ENCODE data around the gene RYR1. TPM values are rescaled to one million over a fixed set of nuclear protein-coding genes. Genes with fewer than 3 reads are reported as not detected.

RYR1 gene
- total RNA-seq, 4 donors from 2014 or later, result 0.82 to 1.6 (median 1.5) TPM

GRCh38 chr19:38394488-38394887 lies 39.0 kb upstream of the RYR1 start:
- Histone ChIP-seq H3K9me3 (no peaks in the 10 kb centered on the region), H3K27me3 (peaks cover 60% of the 10 kb centered on the region), H3K4me3 (no peak overlapping the region), H3K36me3 (no peaks in the 10 kb centered on the region), H3K4me1 (peaks cover 0 to 7% (median 2%) of the 10 kb centered on the region in 3 donors), H3K27ac (no peak overlapping the region)
- no peak for TF ChIP-seq EP300 (IDR thresholded peaks at IDR 0.05)
- no peak for TF ChIP-seq CTCF (IDR thresholded peaks at IDR 0.05)
- TF ChIP-seq POLR2A (IDR thresholded peaks at IDR 0.05), result no peak
- TF ChIP-seq POLR2AphosphoS5 (IDR thresholded peaks at IDR 0.05), result no peak
- no CpG with 5 or more reads among the region's 30 CpGs for WGBS, 2 donors (ENCODE audit: low coverage in 1 of 2)
- no peak for ATAC-seq

GRCh38 chr19:38395381-38396114 lies 37.9 kb upstream of the RYR1 start:
- no peak overlapping the region for H3K27ac ChIP-seq
- H3K27me3 ChIP-seq, result peaks cover 71% of the 10 kb centered on the region
- H3K9me3 ChIP-seq, result no peaks in the 10 kb centered on the region
- no peaks in the 10 kb centered on the region for H3K36me3 ChIP-seq
- TF ChIP-seq CTCF (IDR thresholded peaks at IDR 0.05) (no peak), POLR2A (IDR thresholded peaks at IDR 0.05) (no peak), EP300 (IDR thresholded peaks at IDR 0.05) (no peak), POLR2AphosphoS5 (IDR thresholded peaks at IDR 0.05) (no peak)
- H3K4me3 ChIP-seq, result peak overlapping the region in 1 of 2 donors; percentile 4
- peaks cover 0 to 5% (median 0%) of the 10 kb centered on the region in 3 donors for H3K4me1 ChIP-seq
- ATAC-seq, result no peak
- 0% methylated on average over 1 of the region's 86 CpGs; no CpG with 5 or more reads in 1 of the 2 donors for WGBS, 2 donors (ENCODE audit: low coverage in 1 of 2)

GRCh38 chr19:38399081-38399480 lies 34.4 kb upstream of the RYR1 start:
- Histone ChIP-seq H3K4me3 (no peak overlapping the region), H3K27ac (no peak overlapping the region), H3K4me1 (peaks cover 0 to 17% (median 5%) of the 10 kb centered on the region in 3 donors), H3K36me3 (no peaks in the 10 kb centered on the region), H3K9me3 (no peaks in the 10 kb centered on the region), H3K27me3 (peaks cover 71% of the 10 kb centered on the region)
- TF ChIP-seq POLR2A (IDR thresholded peaks at IDR 0.05) (no peak), EP300 (IDR thresholded peaks at IDR 0.05) (no peak), POLR2AphosphoS5 (IDR thresholded peaks at IDR 0.05) (no peak), CTCF (IDR thresholded peaks at IDR 0.05) (no peak)
- WGBS, 2 donors (ENCODE audit: low coverage in 1 of 2), result 78 to 80% methylated on average over 1 to 5 of the region's 9 CpGs
- ATAC-seq, result no peak

DNA sequence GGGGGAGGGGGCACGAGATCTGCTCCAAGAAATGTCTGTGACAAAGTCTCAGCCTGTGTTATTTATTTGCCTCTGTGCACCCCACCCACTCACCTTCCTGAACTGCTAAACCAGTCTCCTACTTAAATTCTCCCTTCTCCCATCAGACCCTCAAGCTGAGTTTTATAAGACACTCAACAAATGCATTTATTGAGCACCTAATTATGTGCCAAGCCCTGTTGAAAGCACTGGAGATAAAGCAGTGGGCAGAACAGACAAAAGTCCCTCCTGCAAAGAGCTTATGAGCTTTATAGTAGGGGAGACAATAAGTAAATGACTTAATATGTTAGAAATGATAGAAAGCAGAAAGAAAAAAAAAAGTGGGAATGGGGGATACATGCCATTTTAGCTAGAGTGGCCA lies 34.0 kb upstream of the RYR1 start:
- no peak for TF ChIP-seq POLR2A (IDR thresholded peaks at IDR 0.05)
- no peaks in the 10 kb centered on the region for H3K9me3 ChIP-seq
- H3K27me3 ChIP-seq, result peaks cover 67% of the 10 kb centered on the region
- H3K4me3 ChIP-seq, result no peak overlapping the region
- peaks cover 0 to 2% of the 10 kb centered on the region in 2 donors for H3K36me3 ChIP-seq
- H3K27ac ChIP-seq, result no peak overlapping the region
- no peak for ATAC-seq
- peaks cover 0 to 22% (median 7%) of the 10 kb centered on the region in 3 donors for H3K4me1 ChIP-seq
- 29 to 58% methylated on average over 1 of the region's 1 CpG for WGBS, 2 donors (ENCODE audit: low coverage in 1 of 2)

- no peak for ATAC-seq
- Histone ChIP-seq H3K4me1 (peaks cover 0 to 23% (median 7%) of the 10 kb centered on the region in 3 donors), H3K9me3 (no peaks in the 10 kb centered on the region), H3K36me3 (peaks cover 0 to 10% of the 10 kb centered on the region in 2 donors), H3K27ac (no peak overlapping the region), H3K27me3 (peaks cover 58% of the 10 kb centered on the region), H3K4me3 (no peak overlapping the region)
- 55 to 65% methylated on average over 4 to 5 of the region's 5 CpGs for WGBS, 2 donors (ENCODE audit: low coverage in 1 of 2)
- TF ChIP-seq CTCF (IDR thresholded peaks at IDR 0.05) (no peak), EP300 (IDR thresholded peaks at IDR 0.05) (no peak), POLR2AphosphoS5 (IDR thresholded peaks at IDR 0.05) (no peak), POLR2A (IDR thresholded peaks at IDR 0.05) (no peak)
Measured at GRCh38 chr19:38400361-38400760, 33.1 kb upstream of the RYR1 start.

Data from gastroesophageal sphincter (tissue), 4 donors.